H9 (cell line): Measurements from ENCODE around the gene TNRC6C. TPM values are rescaled to one million over a fixed set of nuclear protein-coding genes. Genes with fewer than 3 reads are reported as not detected.

Experiments
- DNase-seq: peaks from one replicate; pipeline ENCODE4 v3.0.0-alpha.2; 2017
- H2AFZ ChIP-seq: one replicate; pipeline ENCODE4 v1.6.1; 2013; ENCODE audit warnings: mild to moderate bottlenecking, low read length, control low read depth, moderate library complexity
- H2AK5ac ChIP-seq: 2 replicates; pipeline ENCODE4 v1.6.1; 2013; ENCODE audit warnings: low read length, control low read depth, mixed read lengths; ENCODE audit not compliant: insufficient read length
- H2BK120ac ChIP-seq: one replicate; pipeline ENCODE4 v1.6.1; 2013; ENCODE audit warnings: low read depth, mild to moderate bottlenecking, low read length, control low read depth, inconsistent platforms; ENCODE audit not compliant: poor library complexity, severe bottlenecking
- H2BK12ac ChIP-seq: 2 replicates; pipeline ENCODE4 v1.6.1; 2013; ENCODE audit warnings: low read length, control low read depth, mixed read lengths, low read depth; ENCODE audit not compliant: insufficient read length
- H2BK15ac ChIP-seq: 2 replicates; pipeline ENCODE4 v1.6.1; 2013; ENCODE audit warnings: low read depth, low read length, control low read depth
- H2BK20ac ChIP-seq: one replicate; pipeline ENCODE4 v1.6.1; 2013; ENCODE audit warnings: low read depth, mild to moderate bottlenecking, low read length, control low read depth, inconsistent platforms; ENCODE audit not compliant: poor library complexity, severe bottlenecking
- H2BK5ac ChIP-seq: 2 replicates; pipeline ENCODE4 v1.6.1; 2013; ENCODE audit warnings: low read length, control low read depth, mixed read lengths; ENCODE audit not compliant: insufficient read length
- H3K14ac ChIP-seq: 2 replicates; pipeline ENCODE4 v1.6.1; 2013; ENCODE audit warnings: low read length, control low read depth; ENCODE audit not compliant: insufficient read depth
- H3K18ac ChIP-seq: 2 replicates; pipeline ENCODE4 v1.6.1; 2013; ENCODE audit warnings: low read depth, mild to moderate bottlenecking, mixed read lengths, low read length, control low read depth; ENCODE audit not compliant: insufficient read length
- H3K23ac ChIP-seq: 2 replicates; pipeline ENCODE4 v1.6.1; 2013; ENCODE audit warnings: low read length, control low read depth, mixed read lengths, low read depth; ENCODE audit not compliant: insufficient read length
- H3K23me2 ChIP-seq: 2 replicates; pipeline ENCODE4 v1.6.1; 2013; ENCODE audit warnings: low read depth, mild to moderate bottlenecking, mixed read lengths, low read length, control low read depth; ENCODE audit not compliant: insufficient read length, poor library complexity, severe bottlenecking
- H3K27ac ChIP-seq: 2 replicates; pipeline ENCODE4 v1.5.1; 2013; ENCODE audit warnings: low read length, control low read depth, mixed read lengths, low read depth; ENCODE audit not compliant: insufficient read length
- H3K27me3 ChIP-seq: 2 replicates; pipeline ENCODE4 v1.6.1; 2013; ENCODE audit warnings: low read length, control low read depth, inconsistent platforms; ENCODE audit not compliant: insufficient read depth
- H3K4ac ChIP-seq: 2 replicates; pipeline ENCODE4 v1.6.1; 2013; ENCODE audit warnings: low read depth, mild to moderate bottlenecking, control low read depth, inconsistent platforms, low read length, moderate library complexity
- H3K4me1 ChIP-seq: 2 replicates; pipeline ENCODE4 v1.6.1; 2013; ENCODE audit warnings: low read length, control low read depth, inconsistent platforms; ENCODE audit not compliant: insufficient read depth
- H3K4me2 ChIP-seq: 2 replicates; pipeline ENCODE4 v1.6.1; 2013; ENCODE audit warnings: low read length, control low read depth, mixed read lengths; ENCODE audit not compliant: insufficient read length, insufficient read depth
- H3K56ac ChIP-seq: 2 replicates; pipeline ENCODE4 v1.6.1; 2013; ENCODE audit warnings: low read depth, mild to moderate bottlenecking, mixed read lengths, low read length, control low read depth; ENCODE audit not compliant: insufficient read length
- H3K79me1 ChIP-seq: 2 replicates; pipeline ENCODE4 v1.6.1; 2013; ENCODE audit warnings: low read depth, mild to moderate bottlenecking, moderate library complexity, low read length, control low read depth, inconsistent platforms; ENCODE audit not compliant: insufficient read depth, poor library complexity, severe bottlenecking
- H3K79me2 ChIP-seq: 2 replicates; pipeline ENCODE4 v1.6.1; 2013; ENCODE audit warnings: low read length, control low read depth, inconsistent platforms; ENCODE audit not compliant: insufficient read depth
- H3K9ac ChIP-seq: 2 replicates; pipeline ENCODE4 v1.6.1; 2013; ENCODE audit warnings: low read length, control low read depth, mixed read lengths; ENCODE audit not compliant: insufficient read length; ENCODE audit errors: extremely low read depth
- H3K9me3 ChIP-seq: one replicate; pipeline ENCODE4 v1.6.1; 2013; ENCODE audit warnings: low read depth, low read length, inconsistent platforms; ENCODE audit not compliant: control insufficient read depth
- H3T11ph ChIP-seq: one replicate; pipeline ENCODE4 v1.6.1; 2013; ENCODE audit warnings: mild to moderate bottlenecking, low read length, control low read depth, inconsistent platforms
- H4K20me1 ChIP-seq: one replicate; pipeline ENCODE4 v1.6.1; 2013; ENCODE audit not compliant: control insufficient read depth, insufficient read length, insufficient read depth
- H4K5ac ChIP-seq: 2 replicates; pipeline ENCODE4 v1.6.1; 2013; ENCODE audit warnings: low read depth, mild to moderate bottlenecking, mixed read lengths, low read length, control low read depth; ENCODE audit not compliant: insufficient read length
- H4K8ac ChIP-seq: replicated peaks from 2 replicates; pipeline ENCODE4 v1.6.1; 2013; ENCODE audit warnings: low read length, control low read depth, mixed read lengths, low read depth; ENCODE audit not compliant: insufficient read length
- H4K91ac ChIP-seq: 2 replicates; pipeline ENCODE4 v1.6.1; 2013; ENCODE audit warnings: low read depth, mild to moderate bottlenecking, moderate library complexity, mixed read lengths, low read length, control low read depth; ENCODE audit not compliant: insufficient read length
- H3K27ac Mint-ChIP-seq, 3 experiments: 2 replicates in 2 of 3; 3 replicates in 1 of 3; pipeline ENCODE4 v1.8.0; 2020 to 2021; ENCODE audit warnings: mixed read lengths in 3 of 3, mild to moderate bottlenecking in 1 of 3, moderate library complexity in 1 of 3
- H3K27me3 Mint-ChIP-seq: 2 replicates; pipeline ENCODE4 v1.8.0; 2021; ENCODE audit warnings: low read depth, mild to moderate bottlenecking, moderate library complexity, mixed read lengths
- H3K36me3 Mint-ChIP-seq, 3 experiments: 2 replicates in 2 of 3; 3 replicates in 1 of 3; pipeline ENCODE4 v1.8.0; 2020 to 2021; ENCODE audit warnings: low read depth in 3 of 3, mixed read lengths in 3 of 3; ENCODE audit not compliant: insufficient read depth in 1 of 3
- H3K4me1 Mint-ChIP-seq, 2 experiments: 2 replicates each; pipeline ENCODE4 v1.8.0; 2020; ENCODE audit warnings: mixed read lengths in 2 of 2
- H3K4me3 Mint-ChIP-seq, 2 experiments: 2 replicates in 1 of 2; 3 replicates in 1 of 2; pipeline ENCODE4 v1.8.0; 2020 to 2021; ENCODE audit warnings: mild to moderate bottlenecking in 2 of 2, mixed read lengths in 2 of 2, moderate library complexity in 1 of 2
- H3K9me3 Mint-ChIP-seq, 2 experiments: 2 replicates in 1 of 2; 3 replicates in 1 of 2; pipeline ENCODE4 v1.8.0; 2020; ENCODE audit warnings: mild to moderate bottlenecking in 2 of 2, mixed read lengths in 2 of 2, moderate library complexity in 1 of 2
- CTCF ChIP-seq: fragments of 200-600 bp; sonication (generic); conservative IDR thresholded peaks from 3 replicates; pipeline ENCODE4 v1.8.0; 2021; ENCODE audit warnings: antibody characterized with exemption, mild to moderate bottlenecking
- whole genome bisulfite sequencing: extraction: QIAGEN DNeasy Blood & Tissue Kit; methylation state at CpG from one replicate; pipeline ENCODE4 v1.1.7; 2013; ENCODE audit warnings: missing lambda C conversion rate, low lambda C conversion rate, mixed read lengths; ENCODE audit not compliant: insufficient read length; ENCODE audit errors: extremely low coverage; 5-methylcytosine and 5-hydroxymethylcytosine counted together
- total RNA-seq: library from RNA; stranded (reverse); gene quantifications from 2 replicates; pipeline ENCODE4 v1.2.1, GENCODE V29; 2021

The TNRC6C gene
- total RNA-seq, 1 experiment from 2014 or later: 24.7 TPM

GRCh38 chr17:77936881-77937280 lies 21.6 kb upstream of the TNRC6C start:
- H4K5ac ChIP-seq: no peak overlapping the region
- no peak overlapping the region for H4K8ac ChIP-seq
- no peak overlapping the region for H2AFZ ChIP-seq
- H3K23me2 ChIP-seq: no peaks in the 10 kb centered on the region
- H3K14ac ChIP-seq: no peak overlapping the region
- H3K4me1 ChIP-seq: peaks cover 2% of the 10 kb centered on the region; the same call in 1 of the 2 replicates
- no peak overlapping the region for H2AK5ac ChIP-seq
- H3K4me2 ChIP-seq: no peak overlapping the region
- no CpG with 5 or more reads among the region's 10 CpGs for WGBS
- no peak overlapping the region for H2BK5ac ChIP-seq
- H3K79me1 ChIP-seq: no peaks in the 10 kb centered on the region
- no peak overlapping the region for H2BK15ac ChIP-seq
- H3K18ac ChIP-seq: no peak overlapping the region
- H2BK20ac ChIP-seq: no peak overlapping the region
- no peaks in the 10 kb centered on the region for H4K20me1 ChIP-seq
- Mint-ChIP-seq H3K27me3 (no peaks in the 10 kb centered on the region), H3K9me3 (peaks cover 0 to 2% of the 10 kb centered on the region in 2 experiments; a peak in 2 of 5 replicates), H3K27ac (peak overlapping the region in 2 of 3 experiments; percentile 51 to 84; a peak in 2 of 7 replicates), H3K36me3 (peaks cover 0 to 3% (median 0%) of the 10 kb centered on the region in 3 experiments; a peak in 3 of 7 replicates), H3K4me1 (peaks cover 39 to 40% of the 10 kb centered on the region in 2 experiments), H3K4me3 (peak overlapping the region in 1 of 2 experiments; percentile 37; a peak in 2 of 5 replicates)
- no peaks in the 10 kb centered on the region for H3K79me2 ChIP-seq
- no peaks in the 10 kb centered on the region for H3K9me3 ChIP-seq
- TF ChIP-seq CTCF: no peak
- H2BK120ac ChIP-seq: no peak overlapping the region
- no peak overlapping the region for H3K56ac ChIP-seq
- no peak overlapping the region for H3T11ph ChIP-seq
- no peak for DNase-seq
- no peak overlapping the region for H4K91ac ChIP-seq
- H3K9ac ChIP-seq: no peak overlapping the region
- no peaks in the 10 kb centered on the region for H3K27me3 ChIP-seq
- H3K23ac ChIP-seq: no peak overlapping the region
- no peak overlapping the region for H3K4ac ChIP-seq
- no peak overlapping the region for H3K27ac ChIP-seq
- no peak overlapping the region for H2BK12ac ChIP-seq
